ENCODE results near the gene EHHADH.
"Not testable (repeated sequence)": the region's sequence is repeated elsewhere in the genome, so short reads cannot be mapped to it uniquely, and the experiment has no call there.

- TF ChIP-seq, protein P1, sequence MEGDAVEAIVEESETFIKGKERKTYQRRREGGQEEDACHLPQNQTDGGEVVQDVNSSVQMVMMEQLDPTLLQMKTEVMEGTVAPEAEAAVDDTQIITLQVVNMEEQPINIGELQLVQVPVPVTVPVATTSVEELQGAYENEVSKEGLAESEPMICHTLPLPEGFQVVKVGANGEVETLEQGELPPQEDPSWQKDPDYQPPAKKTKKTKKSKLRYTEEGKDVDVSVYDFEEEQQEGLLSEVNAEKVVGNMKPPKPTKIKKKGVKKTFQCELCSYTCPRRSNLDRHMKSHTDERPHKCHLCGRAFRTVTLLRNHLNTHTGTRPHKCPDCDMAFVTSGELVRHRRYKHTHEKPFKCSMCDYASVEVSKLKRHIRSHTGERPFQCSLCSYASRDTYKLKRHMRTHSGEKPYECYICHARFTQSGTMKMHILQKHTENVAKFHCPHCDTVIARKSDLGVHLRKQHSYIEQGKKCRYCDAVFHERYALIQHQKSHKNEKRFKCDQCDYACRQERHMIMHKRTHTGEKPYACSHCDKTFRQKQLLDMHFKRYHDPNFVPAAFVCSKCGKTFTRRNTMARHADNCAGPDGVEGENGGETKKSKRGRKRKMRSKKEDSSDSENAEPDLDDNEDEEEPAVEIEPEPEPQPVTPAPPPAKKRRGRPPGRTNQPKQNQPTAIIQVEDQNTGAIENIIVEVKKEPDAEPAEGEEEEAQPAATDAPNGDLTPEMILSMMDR (IDR thresholded peaks at IDR 0.05), result not testable (repeated sequence)
- not testable (repeated sequence) for TF ChIP-seq POLR2A (IDR thresholded peaks at IDR 0.05)
These were observed 46.1 kb upstream of the EHHADH start for GRCh38 chr3:185299918-185300426.

Data from uterus (tissue), 2 donors.